Caco-2 (cell line): ENCODE results near the gene HK1. TPM values are rescaled to one million over a fixed set of nuclear protein-coding genes. Genes with fewer than 3 reads are reported as not detected.

Source experiments
- BruUV-seq: library from RNA; stranded (reverse); fragments of 400-500 nt; replicated peaks from 2 replicates; lab custom pipeline; 2021; lab: Mats Ljungman, UMichigan
- CTCF ChIA-PET: fragments of 300-600 bp; sonication (Branson Sonifier 250); formaldehyde crosslinking; loops from one replicate; lab custom pipeline; 2022; ENCODE audit warnings: antibody characterized with exemption; lab: Charles Lee
- POLR2A ChIA-PET: fragments of 300-600 bp; sonication (Branson Sonifier 250); formaldehyde crosslinking; loops from one replicate; lab custom pipeline; 2022; ENCODE audit warnings: antibody characterized with exemption; lab: Charles Lee
- DNase-seq, 2 experiments: peaks; one replicate each; pipeline versions ENCODE4 v3.0.0 to v3.0.0-alpha.2; 2020 to 2022
- H3K27me3 ChIP-seq: replicated peaks from 2 replicates; pipeline ENCODE4 v1.6.0; 2011; ENCODE audit warnings: low read length; ENCODE audit not compliant: control insufficient read depth, insufficient read depth
- H3K36me3 ChIP-seq: 2 replicates; pipeline ENCODE4 v1.5.1; 2011; ENCODE audit warnings: low read length; ENCODE audit not compliant: control insufficient read depth, insufficient read depth
- H3K4me1 ChIP-seq: fragments of 250-450 bp; sonication (Bioruptor Pico); 2 replicates; pipeline ENCODE4 v1.5.1; 2020; ENCODE audit warnings: mild to moderate bottlenecking
- H3K4me3 ChIP-seq: 2 replicates; pipeline ENCODE4 v1.5.1; 2011; ENCODE audit warnings: low read depth, mild to moderate bottlenecking, control low read depth, low read length
- H3K9me3 ChIP-seq: fragments of 250-450 bp; sonication (Bioruptor Pico); 2 replicates; pipeline ENCODE4 v1.5.1; 2020; ENCODE audit warnings: mild to moderate bottlenecking, moderate library complexity
- H3K27ac Mint-ChIP-seq: one replicate; pipeline ENCODE4 v1.8.0; 2022; ENCODE audit warnings: mixed read lengths; ENCODE audit not compliant: unreplicated experiment
- H3K27me3 Mint-ChIP-seq: one replicate; pipeline ENCODE4 v1.8.0; 2022; ENCODE audit warnings: mixed read lengths; ENCODE audit not compliant: insufficient read depth, unreplicated experiment
- H3K36me3 Mint-ChIP-seq: one replicate; pipeline ENCODE4 v1.8.0; 2022; ENCODE audit warnings: mild to moderate bottlenecking, mixed read lengths; ENCODE audit not compliant: insufficient read depth, unreplicated experiment
- H3K4me1 Mint-ChIP-seq: one replicate; pipeline ENCODE4 v1.8.0; 2022; ENCODE audit warnings: low read depth, mixed read lengths; ENCODE audit not compliant: unreplicated experiment
- H3K4me3 Mint-ChIP-seq: one replicate; pipeline ENCODE4 v1.8.0; 2022; ENCODE audit warnings: mild to moderate bottlenecking, moderate library complexity, mixed read lengths; ENCODE audit not compliant: unreplicated experiment
- H3K9me3 Mint-ChIP-seq: one replicate; pipeline ENCODE4 v1.8.0; 2022; ENCODE audit warnings: mixed read lengths; ENCODE audit not compliant: unreplicated experiment
- intact Hi-C: fragments of 100-400 bp; cut with micrococcal nuclease; formaldehyde crosslinking; loops from one replicate; pipeline ENCODE4 v1.10.0; 2022; ENCODE audit not compliant: unreplicated experiment
- total RNA-seq: library from RNA; stranded (reverse); gene quantifications from 2 replicates; pipeline ENCODE4 v1.2.3, GENCODE V29; 2022
- TF ChIP-seq, protein P1 (sequence below), 2 experiments: fragments of 200-600 bp in 1 of 2; IDR thresholded peaks; 1 replicate in 1 of 2; 2 replicates in 1 of 2; pipeline versions ENCODE4 v1.5.1 to v1.8.0; 2011 to 2022; ENCODE audit warnings: antibody characterized with exemption in 1 of 2, control low read depth in 1 of 2, inconsistent platforms in 1 of 2, low read depth in 1 of 2, low read length in 1 of 2, mild to moderate bottlenecking in 1 of 2, moderate library complexity in 1 of 2; ENCODE audit not compliant: insufficient read depth in 1 of 2, severe bottlenecking in 1 of 2, unreplicated experiment in 1 of 2

HK1 gene
- total RNA-seq, 1 experiment from 2014 or later, result 35.4 TPM

DNA sequence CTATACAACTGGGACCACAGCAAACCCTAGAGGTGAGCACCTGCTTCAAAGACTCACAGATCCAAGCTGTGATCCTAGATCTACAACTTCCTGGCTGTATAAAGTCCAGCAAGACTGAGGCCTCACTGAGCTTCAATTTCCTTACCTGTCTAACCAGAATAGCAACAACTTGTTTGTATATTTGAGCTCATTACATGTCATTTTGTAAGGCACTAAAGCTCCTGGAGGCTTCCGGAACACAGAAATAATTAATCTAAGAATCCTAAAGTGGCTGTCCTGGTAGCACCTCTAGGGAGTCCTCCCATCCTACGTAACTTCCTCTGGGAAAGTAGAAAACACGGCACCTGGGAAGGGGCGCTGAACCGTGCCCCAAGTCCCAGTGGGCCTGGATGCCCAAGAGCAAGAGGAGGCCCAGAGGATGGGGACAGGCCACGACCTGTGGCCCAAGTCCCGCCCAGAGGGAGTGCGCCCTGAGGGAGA lies 39.4 kb downstream of the HK1 start:
- Histone ChIP-seq H3K4me1 (peaks cover 52% of the 10 kb centered on the region), H3K9me3 (no peaks in the 10 kb centered on the region), H3K27me3 (no peaks in the 10 kb centered on the region), H3K4me3 (peak overlapping the region; percentile 64), H3K36me3 (no peaks in the 10 kb centered on the region)
- peak in 1 of 2 experiments; percentile 59 for DNase-seq
- H3K4me3 Mint-ChIP-seq, result peak overlapping the region; percentile 87
- H3K27ac Mint-ChIP-seq, result peak overlapping the region; percentile 53
- ChIA-PET CTCF (interaction anchor here (0.9 to 2.0 kb wide), 6 partner anchors 10 to 90 kb away, joined by 3 to 14 read pairs (median 5); no protein-coding TSS in a partner anchor), POLR2A (interaction anchor here (0.5 to 1.0 kb wide), 5 partner anchors 16 to 817 kb away, joined by 4 to 7 read pairs (median 4); no protein-coding TSS in a partner anchor)
- TF ChIP-seq, protein P1, sequence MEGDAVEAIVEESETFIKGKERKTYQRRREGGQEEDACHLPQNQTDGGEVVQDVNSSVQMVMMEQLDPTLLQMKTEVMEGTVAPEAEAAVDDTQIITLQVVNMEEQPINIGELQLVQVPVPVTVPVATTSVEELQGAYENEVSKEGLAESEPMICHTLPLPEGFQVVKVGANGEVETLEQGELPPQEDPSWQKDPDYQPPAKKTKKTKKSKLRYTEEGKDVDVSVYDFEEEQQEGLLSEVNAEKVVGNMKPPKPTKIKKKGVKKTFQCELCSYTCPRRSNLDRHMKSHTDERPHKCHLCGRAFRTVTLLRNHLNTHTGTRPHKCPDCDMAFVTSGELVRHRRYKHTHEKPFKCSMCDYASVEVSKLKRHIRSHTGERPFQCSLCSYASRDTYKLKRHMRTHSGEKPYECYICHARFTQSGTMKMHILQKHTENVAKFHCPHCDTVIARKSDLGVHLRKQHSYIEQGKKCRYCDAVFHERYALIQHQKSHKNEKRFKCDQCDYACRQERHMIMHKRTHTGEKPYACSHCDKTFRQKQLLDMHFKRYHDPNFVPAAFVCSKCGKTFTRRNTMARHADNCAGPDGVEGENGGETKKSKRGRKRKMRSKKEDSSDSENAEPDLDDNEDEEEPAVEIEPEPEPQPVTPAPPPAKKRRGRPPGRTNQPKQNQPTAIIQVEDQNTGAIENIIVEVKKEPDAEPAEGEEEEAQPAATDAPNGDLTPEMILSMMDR (IDR thresholded peaks at IDR 0.05; ENCODE audit: insufficient read depth in 1 of 2, low read depth in 1 of 2, low read length in 1 of 2, severe bottlenecking in 1 of 2, unreplicated experiment in 1 of 2), result no peak
- intact Hi-C loops, result loop anchor here (1.0 to 10.0 kb wide), 3 partner anchors 80 to 313 kb away; partner anchors contain the start of genes FAM241B and VPS26A
- H3K27me3 Mint-ChIP-seq, result no peaks in the 10 kb centered on the region
- no TSS peak for BruUV-seq
- H3K36me3 Mint-ChIP-seq, result peaks cover 10% of the 10 kb centered on the region
- peaks cover 25% of the 10 kb centered on the region for H3K4me1 Mint-ChIP-seq
- no peaks in the 10 kb centered on the region for H3K9me3 Mint-ChIP-seq

DNA sequence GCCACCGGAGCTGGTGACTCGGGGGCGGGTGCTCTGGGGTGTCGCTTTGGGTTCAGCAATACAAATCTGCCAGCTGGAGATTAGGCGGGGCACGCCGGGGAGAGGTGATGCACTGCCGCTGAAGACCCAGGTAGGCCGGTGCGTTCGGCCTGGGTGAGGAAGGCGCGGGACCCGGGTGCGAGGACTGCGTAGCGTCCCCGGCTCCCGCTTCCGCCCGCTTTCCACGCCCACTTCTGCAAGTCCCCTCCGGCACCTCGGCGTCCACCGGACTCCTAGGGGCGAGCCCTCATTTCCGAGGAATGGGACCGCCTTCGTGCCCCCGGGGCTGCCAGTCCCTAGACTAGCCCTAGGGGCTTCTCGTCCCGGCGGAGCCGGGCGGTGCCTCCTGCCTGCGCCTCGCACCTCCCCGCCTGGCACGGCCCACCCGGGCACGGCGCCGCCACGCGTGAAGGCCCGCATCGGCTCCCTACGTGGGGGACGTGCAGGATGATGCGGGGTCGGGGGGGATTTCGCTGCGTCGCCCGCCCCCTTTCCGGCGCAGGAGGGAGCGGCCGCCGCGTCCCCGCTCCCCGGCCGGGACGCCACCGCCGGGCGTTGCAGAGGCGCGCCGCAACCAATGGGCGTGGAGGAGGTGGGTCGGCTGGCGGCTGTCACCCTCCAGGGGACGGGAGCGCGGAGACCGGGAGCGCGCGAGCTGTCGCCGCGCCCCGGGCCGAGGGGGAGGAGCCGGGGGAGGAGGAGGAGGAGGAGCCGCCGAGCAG lies 40.0 kb downstream of the HK1 start:
- POLR2A ChIA-PET, result interaction anchor here (0.5 to 1.0 kb wide), 4 partner anchors 9 to 817 kb away, joined by 4 to 7 read pairs (median 4); no protein-coding TSS in a partner anchor
- Mint-ChIP-seq H3K4me1 (peaks cover 25% of the 10 kb centered on the region), H3K27ac (peak overlapping the region; percentile 53)

More for the DNA sequence above, 40.0 kb downstream of the HK1 start:
- H3K36me3 Mint-ChIP-seq, result peaks cover 10% of the 10 kb centered on the region
- H3K9me3 Mint-ChIP-seq, result no peaks in the 10 kb centered on the region
- Histone ChIP-seq H3K36me3 (no peaks in the 10 kb centered on the region), H3K4me3 (peak overlapping the region; percentile 64), H3K27me3 (no peaks in the 10 kb centered on the region), H3K4me1 (peaks cover 48% of the 10 kb centered on the region), H3K9me3 (no peaks in the 10 kb centered on the region)
- CTCF ChIA-PET, result interaction anchor here (0.9 to 2.0 kb wide), 7 partner anchors 9 to 89 kb away, joined by 3 to 14 read pairs (median 4); no protein-coding TSS in a partner anchor
- H3K4me3 Mint-ChIP-seq, result peak overlapping the region; percentile 87
- peak; percentile 92 to 98 for DNase-seq
- no TSS peak for BruUV-seq
- intact Hi-C loops, result loop anchor here (2.0 to 10.0 kb wide), 2 partner anchors 193 to 313 kb away; partner anchors contain the start of genes FAM241B and VPS26A
- TF ChIP-seq, protein P1 (IDR thresholded peaks at IDR 0.05; ENCODE audit: insufficient read depth in 1 of 2, low read depth in 1 of 2, low read length in 1 of 2, severe bottlenecking in 1 of 2, unreplicated experiment in 1 of 2), result no peak
- no peaks in the 10 kb centered on the region for H3K27me3 Mint-ChIP-seq
